ENCODE measurements around the gene OOSP4B.

- no peak for TF ChIP-seq POLR2A (IDR thresholded peaks at IDR 0.05; ENCODE audit: low read depth, low read length)
- TF ChIP-seq POLR2AphosphoS5 (IDR thresholded peaks at IDR 0.05; ENCODE audit: low read depth, low read length) = no peak
Observed at GRCh38 chr11:59983212-59983611, 33.8 kb upstream of the OOSP4B start.
